H1 (cell line): ENCODE results near the gene RIPOR3. TPM values are rescaled to one million over a fixed set of nuclear protein-coding genes. Genes with fewer than 3 reads are reported as not detected.

ENCODE experiments used
- CHD7 ChIP-seq: fragments of 300-600 bp; sonication (generic); IDR thresholded peaks from 2 replicates; pipeline ENCODE4 v1.7.1; 2012; ENCODE audit warnings: low read length, moderate library complexity, mild to moderate bottlenecking, inconsistent platforms; ENCODE audit not compliant: insufficient replicate concordance
- CTBP2 ChIP-seq: IDR thresholded peaks from 2 replicates; pipeline ENCODE4 v1.7.0; 2011; ENCODE audit warnings: borderline replicate concordance, mild to moderate bottlenecking, moderate library complexity, mixed read lengths, low read length; ENCODE audit not compliant: insufficient read depth, insufficient read length
- EP300 ChIP-seq, 2 experiments: IDR thresholded peaks; 1 replicate in 1 of 2; 2 replicates in 1 of 2; pipeline ENCODE4 v1.6.1; 2011 to 2012; ENCODE audit warnings: low read depth in 2 of 2, low read length in 2 of 2, mild to moderate bottlenecking in 2 of 2, borderline replicate concordance in 1 of 2, inconsistent platforms in 1 of 2, moderate library complexity in 1 of 2
- EZH2 ChIP-seq: fragments of 200-600 bp; sonication (generic); IDR thresholded peaks from 2 replicates; pipeline ENCODE4 v1.7.1; 2012; ENCODE audit warnings: low read depth, mild to moderate bottlenecking, moderate library complexity, low read length, inconsistent platforms; ENCODE audit not compliant: severe bottlenecking
- JUN ChIP-seq: IDR thresholded peaks from 2 replicates; pipeline ENCODE4 v1.6.1; 2011; ENCODE audit warnings: low read depth, mild to moderate bottlenecking, improper control_type of control experiment, low read length
- RFX5 ChIP-seq: IDR thresholded peaks from 2 replicates; pipeline ENCODE4 v1.6.1; 2011; ENCODE audit warnings: low read depth, low read length, improper control_type of control experiment, borderline replicate concordance
- SP4 ChIP-seq: IDR thresholded peaks from 2 replicates; pipeline ENCODE4 v1.6.1; 2012; ENCODE audit warnings: low read length, inconsistent platforms
- YY1 ChIP-seq: IDR thresholded peaks from 2 replicates; pipeline ENCODE4 v1.6.1; 2011; ENCODE audit warnings: low read depth, mild to moderate bottlenecking, low read length
- polyA plus RNA-seq, 7 experiments: library from polyadenylated mRNA; depleted of rRNA in 3 of 7; stranded (reverse) in 5 of 7; unstranded in 2 of 7; fragments of >200 nt in 5 of 7; fragments of 200-250 nt in 2 of 7; gene quantifications; 1 replicate in 5 of 7; 2 replicates in 1 of 7; 4 replicates in 1 of 7; pipeline versions ENCODE4 v1.2.1 to v1.2.3, GENCODE V29; 2011 to 2013; ENCODE audit warnings: missing spikeins in 2 of 7, mixed read lengths in 2 of 7
- total RNA-seq: library from RNA; stranded (reverse); fragmentation: NEBNext Ultra II Directional; extraction: Animal tissue kit (Norgen Biotek cat#: 25700); gene quantifications from 2 replicates; pipeline ENCODE4 v1.2.1, GENCODE V29; 2021

Gene RIPOR3
- total and polyA plus RNA-seq, 2 of the 8 experiments (the other 6 are each of a cell fraction or from before 2014, with no cell fraction given): 3.6 to 4.5 TPM

- TF ChIP-seq CHD7 (no peak), YY1 (no peak), RFX5 (no peak), JUN (no peak), CTBP2 (no peak), EP300 (IDR thresholded peaks at IDR 0.05; ENCODE audit: borderline replicate concordance in 1 of 2, low read depth in 2 of 2, low read length in 2 of 2) (no peak), EZH2 (no peak), SP4 (no peak)
Measured at GRCh38 chr20:50559856-50560638, 131.3 kb downstream of the RIPOR3 start (continued).
